ENCODE data around the gene IGF2.

The IGF2 gene

DNA sequence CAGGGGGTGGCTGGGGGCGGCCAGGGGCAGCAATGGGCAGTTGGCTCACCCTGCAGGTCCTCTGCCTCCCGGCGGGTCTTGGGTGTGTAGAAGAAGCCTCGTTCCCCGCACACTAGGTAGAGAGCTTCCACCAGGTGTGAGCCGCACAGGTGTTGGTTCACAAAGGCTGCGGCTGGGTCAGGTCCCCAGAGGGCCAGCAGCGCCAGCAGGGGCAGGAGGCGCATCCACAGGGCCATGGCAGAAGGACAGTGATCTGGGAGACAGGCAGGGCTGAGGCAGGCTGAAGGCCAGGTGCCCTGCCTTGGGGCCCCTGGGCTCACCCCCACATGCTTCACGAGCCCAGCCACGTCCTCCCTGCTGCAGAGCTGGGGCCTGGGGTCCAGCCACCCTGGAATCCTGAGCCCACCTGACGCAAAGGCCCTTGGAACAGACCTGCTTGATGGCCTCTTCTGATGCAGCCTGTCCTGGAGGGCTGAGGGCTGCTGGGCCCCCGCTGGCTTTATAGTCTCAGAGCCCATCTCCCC, 21.6 kb upstream of the IGF2 start, which contains the start of gene INS:
Gene INS, minus strand, starts transcription at position 474 of the 524 bp plus-strand sequence. Its CDS starts 238 bp downstream, at position 236.
- H3K9me3 ChIP-seq (ENCODE audit: control insufficient read depth, insufficient read depth, low read depth, low read length), result no peaks in the 10 kb centered on the region
- H3K4me1 ChIP-seq (ENCODE audit: control insufficient read depth, insufficient read depth, low read length), result no peaks in the 10 kb centered on the region
- H3K27me3 ChIP-seq (ENCODE audit: control insufficient read depth, insufficient read depth, low read length), result no peaks in the 10 kb centered on the region; the same call in 1 of the 2 replicates
- H3K9ac ChIP-seq (ENCODE audit: low read length), result no peak within 1 kb of the TSS
- H3K4me3 ChIP-seq (ENCODE audit: low read depth, low read length), result no peak within 1 kb of the TSS
- no peak within 1 kb of the TSS for H3K27ac ChIP-seq (ENCODE audit: low read depth, low read length)
- H3K36me3 ChIP-seq (ENCODE audit: control insufficient read depth, insufficient read depth, low read length), result no peaks in the 10 kb centered on the region

- Histone ChIP-seq H3K27me3 (ENCODE audit: control insufficient read depth, insufficient read depth, low read length) (no peaks in the 10 kb centered on the region; the same call in 1 of the 2 replicates), H3K36me3 (ENCODE audit: control insufficient read depth, insufficient read depth, low read length) (no peaks in the 10 kb centered on the region), H3K9ac (ENCODE audit: low read length) (no peak overlapping the region), H3K27ac (ENCODE audit: low read depth, low read length) (no peak overlapping the region), H3K9me3 (ENCODE audit: control insufficient read depth, insufficient read depth, low read depth, low read length) (no peaks in the 10 kb centered on the region), H3K4me1 (ENCODE audit: control insufficient read depth, insufficient read depth, low read length) (no peaks in the 10 kb centered on the region), H3K4me3 (ENCODE audit: low read depth, low read length) (no peak overlapping the region)
These were observed 20.6 kb upstream of the IGF2 start for GRCh38 chr11:2159536-2160413.

- H3K4me1 ChIP-seq (ENCODE audit: control insufficient read depth, insufficient read depth, low read length), result no peaks in the 10 kb centered on the region
- no peak overlapping the region for H3K4me3 ChIP-seq (ENCODE audit: low read depth, low read length)
- H3K27ac ChIP-seq (ENCODE audit: low read depth, low read length), result no peak overlapping the region
- no peaks in the 10 kb centered on the region for H3K36me3 ChIP-seq (ENCODE audit: control insufficient read depth, insufficient read depth, low read length)
- no peak overlapping the region for H3K9ac ChIP-seq (ENCODE audit: low read length)
- no peaks in the 10 kb centered on the region for H3K9me3 ChIP-seq (ENCODE audit: control insufficient read depth, insufficient read depth, low read depth, low read length)
- no peaks in the 10 kb centered on the region; the same call in 1 of the 2 replicates for H3K27me3 ChIP-seq (ENCODE audit: control insufficient read depth, insufficient read depth, low read length)
These were observed 19.8 kb upstream of the IGF2 start for GRCh38 chr11:2158966-2159365.

DNA sequence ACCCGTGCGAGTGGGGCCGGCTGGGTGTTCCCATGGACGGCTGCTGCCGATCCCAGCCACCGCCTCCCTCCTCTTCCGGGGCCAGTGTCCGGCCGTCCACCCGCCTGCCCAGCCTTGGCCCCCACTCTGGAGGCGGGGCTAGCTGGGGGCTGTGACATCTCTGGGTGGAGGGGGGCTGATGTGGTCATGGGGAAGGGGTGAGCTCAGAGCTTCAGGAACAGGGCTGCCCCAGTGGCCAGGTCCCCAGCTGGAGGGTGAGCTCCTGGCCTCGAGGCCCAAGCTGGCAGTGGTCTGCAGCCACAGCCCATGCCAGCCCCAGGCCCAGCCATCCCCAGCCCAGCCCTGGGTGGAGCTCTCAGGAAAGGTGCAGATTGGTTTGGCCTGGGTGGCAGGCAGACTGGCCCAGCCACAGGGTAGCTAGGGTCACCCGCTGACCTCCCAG, 19.1 kb upstream of the IGF2 start:
- H3K27me3 ChIP-seq (ENCODE audit: control insufficient read depth, insufficient read depth, low read length), result no peaks in the 10 kb centered on the region; the same call in 1 of the 2 replicates
- H3K4me1 ChIP-seq (ENCODE audit: control insufficient read depth, insufficient read depth, low read length), result no peaks in the 10 kb centered on the region
- no peak overlapping the region for H3K27ac ChIP-seq (ENCODE audit: low read depth, low read length)
- no peaks in the 10 kb centered on the region for H3K9me3 ChIP-seq (ENCODE audit: control insufficient read depth, insufficient read depth, low read depth, low read length)
- H3K9ac ChIP-seq (ENCODE audit: low read length), result no peak overlapping the region
- no peaks in the 10 kb centered on the region for H3K36me3 ChIP-seq (ENCODE audit: control insufficient read depth, insufficient read depth, low read length)
- H3K4me3 ChIP-seq (ENCODE audit: low read depth, low read length), result no peak overlapping the region

DNA sequence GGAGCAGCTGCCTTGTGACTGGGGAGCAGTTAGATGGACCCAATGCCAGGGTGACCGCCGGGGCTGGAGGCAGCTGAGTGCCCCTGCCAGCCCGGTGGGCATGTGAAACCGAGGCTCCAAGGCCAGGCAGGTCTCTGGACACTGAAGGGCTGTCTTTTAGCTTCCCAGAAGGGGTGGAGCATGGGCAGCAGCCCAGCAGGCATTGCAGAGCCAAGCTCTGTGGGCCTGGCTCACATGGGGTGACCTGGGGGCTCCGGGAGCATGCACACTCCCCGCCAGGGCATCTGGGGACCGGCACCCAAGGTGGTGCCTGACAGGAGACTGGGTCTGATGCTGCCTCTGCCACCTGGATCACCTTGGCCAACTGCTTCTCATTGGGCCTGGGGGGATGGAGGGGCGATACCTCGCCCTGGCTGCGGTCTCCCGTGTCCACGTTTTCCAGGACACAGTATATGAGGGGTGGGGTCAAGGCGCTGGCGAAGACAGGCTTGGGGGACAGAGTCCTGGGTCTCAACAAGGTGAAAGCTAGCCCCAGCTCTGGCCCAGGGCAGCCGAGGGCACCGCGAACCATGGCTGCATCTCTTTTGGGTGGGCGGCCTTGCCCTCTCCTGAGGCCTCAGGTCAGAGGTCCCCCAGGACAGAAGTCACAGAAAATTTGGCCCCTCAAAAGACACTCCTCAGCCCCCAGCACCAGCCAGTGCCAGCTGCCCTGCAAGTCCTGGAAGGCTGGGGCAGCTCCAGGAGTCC, 18.3 kb upstream of the IGF2 start:
- H3K36me3 ChIP-seq (ENCODE audit: control insufficient read depth, insufficient read depth, low read length), result no peaks in the 10 kb centered on the region
- no peak overlapping the region for H3K27ac ChIP-seq (ENCODE audit: low read depth, low read length)
- no peaks in the 10 kb centered on the region for H3K4me1 ChIP-seq (ENCODE audit: control insufficient read depth, insufficient read depth, low read length)
- no peak overlapping the region for H3K9ac ChIP-seq (ENCODE audit: low read length)
- H3K27me3 ChIP-seq (ENCODE audit: control insufficient read depth, insufficient read depth, low read length), result no peaks in the 10 kb centered on the region; the same call in 1 of the 2 replicates
- H3K4me3 ChIP-seq (ENCODE audit: low read depth, low read length), result no peak overlapping the region
- H3K9me3 ChIP-seq (ENCODE audit: control insufficient read depth, insufficient read depth, low read depth, low read length), result no peaks in the 10 kb centered on the region

DNA sequence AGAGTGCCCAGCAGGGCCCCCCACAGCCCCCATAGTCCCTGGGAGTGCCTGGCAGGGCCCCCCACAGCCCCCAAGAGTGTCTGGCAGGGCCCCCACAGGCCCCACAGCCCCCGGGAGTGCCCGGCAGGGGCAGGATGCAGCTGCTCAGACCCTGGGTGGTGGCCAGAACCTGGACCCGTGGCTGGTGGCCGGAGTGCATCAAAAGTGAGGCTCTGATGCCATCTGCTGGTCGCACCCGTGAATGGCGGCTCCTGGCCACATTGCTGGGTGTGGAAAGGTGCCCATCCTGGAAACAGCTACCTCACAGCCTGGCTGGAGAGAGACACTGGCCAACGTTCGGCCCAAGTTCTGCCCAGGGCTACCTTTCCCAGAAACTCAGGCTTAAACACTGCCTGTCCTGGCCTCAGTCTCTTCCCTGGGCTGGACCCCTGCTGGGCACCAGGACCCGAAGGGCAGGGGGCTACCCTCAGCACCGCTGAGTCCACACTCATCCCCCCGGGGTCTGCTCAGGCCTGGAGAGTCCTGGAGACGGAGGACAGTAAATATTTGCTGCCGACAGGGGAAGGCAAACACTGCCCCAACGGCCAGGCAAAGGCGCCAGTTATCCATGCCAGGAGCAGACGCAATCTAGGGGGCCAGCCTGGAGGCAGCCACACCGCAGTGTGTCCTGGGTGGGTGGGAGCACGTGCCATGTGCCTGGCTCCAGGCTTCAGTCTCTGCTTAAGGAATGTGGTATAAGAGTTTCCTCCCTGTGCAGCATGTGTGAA, 17.4 kb upstream of the IGF2 start:
- Histone ChIP-seq H3K9me3 (ENCODE audit: control insufficient read depth, insufficient read depth, low read depth, low read length) (no peaks in the 10 kb centered on the region), H3K4me1 (ENCODE audit: control insufficient read depth, insufficient read depth, low read length) (no peaks in the 10 kb centered on the region), H3K27ac (ENCODE audit: low read depth, low read length) (no peak overlapping the region), H3K36me3 (ENCODE audit: control insufficient read depth, insufficient read depth, low read length) (no peaks in the 10 kb centered on the region), H3K9ac (ENCODE audit: low read length) (no peak overlapping the region), H3K4me3 (ENCODE audit: low read depth, low read length) (no peak overlapping the region), H3K27me3 (ENCODE audit: control insufficient read depth, insufficient read depth, low read length) (no peaks in the 10 kb centered on the region; the same call in 1 of the 2 replicates)

DNA sequence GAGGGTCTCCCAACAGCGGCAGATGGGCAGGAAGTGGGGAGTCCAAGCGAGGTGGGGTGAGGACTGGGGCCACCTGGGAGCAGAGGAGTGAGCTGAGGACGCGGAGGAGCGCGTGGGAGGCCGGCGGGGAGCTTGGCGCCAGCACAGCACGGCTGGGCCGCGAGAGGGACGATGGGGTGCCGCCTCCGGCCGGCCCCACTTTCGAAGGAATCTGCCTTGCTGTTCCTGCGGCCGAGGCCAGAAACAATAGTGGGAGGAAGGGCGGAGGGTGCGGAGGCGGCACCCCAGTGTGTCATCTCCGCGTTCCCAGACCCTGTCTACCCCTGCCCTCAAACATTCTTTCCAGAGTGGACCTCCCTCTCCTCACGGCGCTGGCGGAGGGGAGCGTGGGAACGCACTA, 16.3 kb upstream of the IGF2 start:
- H3K27me3 ChIP-seq (ENCODE audit: control insufficient read depth, insufficient read depth, low read length), result peaks cover 7% of the 10 kb centered on the region; the same call in 1 of the 2 replicates
- no peaks in the 10 kb centered on the region for H3K36me3 ChIP-seq (ENCODE audit: control insufficient read depth, insufficient read depth, low read length)

GRCh38 chr11:2154889-2155288, 15.7 kb upstream of the IGF2 start:
- no peak overlapping the region for H3K4me3 ChIP-seq (ENCODE audit: low read depth, low read length)
- H3K27me3 ChIP-seq (ENCODE audit: control insufficient read depth, insufficient read depth, low read length), result peaks cover 12% of the 10 kb centered on the region; the same call in 1 of the 2 replicates
- no peaks in the 10 kb centered on the region for H3K9me3 ChIP-seq (ENCODE audit: control insufficient read depth, insufficient read depth, low read depth, low read length)
- no peaks in the 10 kb centered on the region for H3K4me1 ChIP-seq (ENCODE audit: control insufficient read depth, insufficient read depth, low read length)
- H3K36me3 ChIP-seq (ENCODE audit: control insufficient read depth, insufficient read depth, low read length), result no peaks in the 10 kb centered on the region
- H3K9ac ChIP-seq (ENCODE audit: low read length), result no peak overlapping the region
- H3K27ac ChIP-seq (ENCODE audit: low read depth, low read length), result no peak overlapping the region

More for the DNA sequence above, 16.3 kb upstream of the IGF2 start:
- H3K4me1 ChIP-seq (ENCODE audit: control insufficient read depth, insufficient read depth, low read length), result no peaks in the 10 kb centered on the region
- H3K4me3 ChIP-seq (ENCODE audit: low read depth, low read length), result no peak overlapping the region
- no peaks in the 10 kb centered on the region for H3K9me3 ChIP-seq (ENCODE audit: control insufficient read depth, insufficient read depth, low read depth, low read length)
- no peak overlapping the region for H3K27ac ChIP-seq (ENCODE audit: low read depth, low read length)
- no peak overlapping the region for H3K9ac ChIP-seq (ENCODE audit: low read length)

- Histone ChIP-seq H3K27ac (ENCODE audit: low read depth, low read length) (no peak overlapping the region), H3K27me3 (ENCODE audit: control insufficient read depth, insufficient read depth, low read length) (peaks cover 19% of the 10 kb centered on the region), H3K36me3 (ENCODE audit: control insufficient read depth, insufficient read depth, low read length) (no peaks in the 10 kb centered on the region), H3K9ac (ENCODE audit: low read length) (no peak overlapping the region), H3K4me3 (ENCODE audit: low read depth, low read length) (no peak overlapping the region), H3K9me3 (ENCODE audit: control insufficient read depth, insufficient read depth, low read depth, low read length) (no peaks in the 10 kb centered on the region), H3K4me1 (ENCODE audit: control insufficient read depth, insufficient read depth, low read length) (no peaks in the 10 kb centered on the region)
These were observed 15.0 kb upstream of the IGF2 start for GRCh38 chr11:2154195-2154585.

DNA sequence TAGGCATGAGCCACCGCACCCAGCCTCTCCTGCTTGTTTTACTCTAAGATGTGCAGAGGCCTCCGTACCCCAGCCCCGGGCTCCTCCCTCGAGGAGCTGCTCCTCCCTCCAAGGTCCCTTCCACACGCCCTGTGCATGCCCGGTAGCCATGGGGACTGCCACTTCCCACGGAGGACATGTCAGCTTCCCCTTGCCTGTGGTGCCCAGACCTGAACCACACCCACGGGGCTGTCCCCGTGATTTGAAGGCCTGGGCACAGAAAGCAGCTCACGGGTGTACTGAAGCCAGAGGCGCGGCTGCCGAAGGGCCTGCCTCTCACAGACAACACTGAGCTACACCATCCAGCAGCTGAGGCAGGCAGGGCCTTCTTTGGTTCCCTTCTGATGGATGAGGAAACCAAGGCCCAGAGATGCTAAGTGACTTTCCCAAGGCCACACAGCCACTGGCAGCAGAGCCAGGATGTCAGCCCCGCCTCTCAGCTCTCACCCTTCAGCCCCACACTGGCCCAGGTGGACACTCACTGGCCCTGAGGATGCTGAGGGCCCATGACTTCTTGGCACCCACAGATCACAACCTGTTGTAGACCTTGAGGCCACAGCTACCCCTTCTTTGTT, 14.5 kb upstream of the IGF2 start:
- H3K9ac ChIP-seq (ENCODE audit: low read length), result no peak overlapping the region

More for the DNA sequence above, 14.5 kb upstream of the IGF2 start:
- peaks cover 24% of the 10 kb centered on the region for H3K27me3 ChIP-seq (ENCODE audit: control insufficient read depth, insufficient read depth, low read length)
- H3K4me1 ChIP-seq (ENCODE audit: control insufficient read depth, insufficient read depth, low read length), result no peaks in the 10 kb centered on the region
- H3K36me3 ChIP-seq (ENCODE audit: control insufficient read depth, insufficient read depth, low read length), result no peaks in the 10 kb centered on the region
- H3K9me3 ChIP-seq (ENCODE audit: control insufficient read depth, insufficient read depth, low read depth, low read length), result no peaks in the 10 kb centered on the region
- H3K4me3 ChIP-seq (ENCODE audit: low read depth, low read length), result no peak overlapping the region
- H3K27ac ChIP-seq (ENCODE audit: low read depth, low read length), result no peak overlapping the region

All from HUES6 (cell line).